ENCODE measurements around the gene ARHGEF28. TPM values are rescaled to one million over a fixed set of nuclear protein-coding genes. Genes with fewer than 3 reads are reported as not detected.

ARHGEF28 gene
- total RNA-seq, 4 donors from 2014 or later, result 8.2 to 16.5 (median 15.4) TPM

DNA sequence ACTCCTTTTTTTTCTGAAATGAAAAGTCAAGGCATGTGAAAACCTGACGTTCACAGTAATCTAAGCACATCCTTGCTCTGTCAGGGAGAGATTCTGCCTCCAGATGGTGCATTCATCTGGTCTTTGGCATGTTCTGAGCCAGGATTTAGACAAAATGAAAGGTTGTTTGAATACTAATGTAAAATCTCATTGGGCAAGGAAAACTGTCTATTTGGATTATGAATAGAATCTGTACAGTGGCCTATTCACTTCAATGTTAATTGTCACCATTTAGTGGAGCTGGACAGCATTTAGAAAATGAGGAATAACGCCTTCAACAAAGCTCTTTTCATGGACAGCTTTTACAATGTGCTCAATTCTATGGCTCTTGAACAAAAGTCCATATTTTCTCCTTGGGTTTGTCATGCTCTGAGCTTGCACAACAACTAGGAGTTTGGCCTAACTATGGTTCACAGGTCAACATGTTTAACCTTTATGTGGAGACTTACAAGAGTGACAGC, 28.9 kb downstream of the ARHGEF28 start:
- TF ChIP-seq, protein P1, sequence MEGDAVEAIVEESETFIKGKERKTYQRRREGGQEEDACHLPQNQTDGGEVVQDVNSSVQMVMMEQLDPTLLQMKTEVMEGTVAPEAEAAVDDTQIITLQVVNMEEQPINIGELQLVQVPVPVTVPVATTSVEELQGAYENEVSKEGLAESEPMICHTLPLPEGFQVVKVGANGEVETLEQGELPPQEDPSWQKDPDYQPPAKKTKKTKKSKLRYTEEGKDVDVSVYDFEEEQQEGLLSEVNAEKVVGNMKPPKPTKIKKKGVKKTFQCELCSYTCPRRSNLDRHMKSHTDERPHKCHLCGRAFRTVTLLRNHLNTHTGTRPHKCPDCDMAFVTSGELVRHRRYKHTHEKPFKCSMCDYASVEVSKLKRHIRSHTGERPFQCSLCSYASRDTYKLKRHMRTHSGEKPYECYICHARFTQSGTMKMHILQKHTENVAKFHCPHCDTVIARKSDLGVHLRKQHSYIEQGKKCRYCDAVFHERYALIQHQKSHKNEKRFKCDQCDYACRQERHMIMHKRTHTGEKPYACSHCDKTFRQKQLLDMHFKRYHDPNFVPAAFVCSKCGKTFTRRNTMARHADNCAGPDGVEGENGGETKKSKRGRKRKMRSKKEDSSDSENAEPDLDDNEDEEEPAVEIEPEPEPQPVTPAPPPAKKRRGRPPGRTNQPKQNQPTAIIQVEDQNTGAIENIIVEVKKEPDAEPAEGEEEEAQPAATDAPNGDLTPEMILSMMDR (IDR thresholded peaks at IDR 0.05), result no peak
- DNase-seq (ENCODE audit: low spot score), result no peak
- no peak for ATAC-seq (ENCODE audit: low FRiP score)

DNA sequence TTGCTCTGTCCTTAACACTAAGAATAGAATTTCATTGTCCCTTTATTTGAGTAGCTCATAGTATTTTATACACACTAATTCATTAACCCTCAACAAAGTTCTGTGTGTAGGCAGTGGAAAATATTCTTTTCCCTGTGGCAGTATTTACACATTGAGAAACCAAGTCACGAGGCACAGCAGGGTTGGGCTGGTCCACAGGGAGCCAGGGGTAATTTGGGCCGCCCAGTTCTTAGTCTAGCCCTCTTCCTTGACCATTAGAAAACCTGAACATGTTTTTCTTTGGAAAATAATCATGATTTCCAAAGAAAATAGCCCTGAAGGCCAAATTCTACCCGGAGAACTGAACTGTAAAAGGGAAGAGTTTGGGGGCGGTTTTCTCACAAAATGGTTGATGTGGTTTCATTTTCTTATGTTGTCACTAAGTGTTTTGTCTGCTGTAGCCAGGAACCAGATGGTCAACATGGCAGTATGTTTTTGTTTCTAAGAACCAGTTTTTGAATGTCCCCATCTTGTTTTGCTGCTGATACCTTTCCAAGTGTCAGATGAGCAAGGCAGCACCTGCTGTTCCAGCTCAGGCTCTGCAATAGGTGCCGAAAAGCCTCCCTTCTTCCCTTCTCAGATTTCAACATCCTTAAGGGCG, 29.6 kb downstream of the ARHGEF28 start:
- no peak for DNase-seq (ENCODE audit: low spot score)
- no peak for ATAC-seq (ENCODE audit: low FRiP score)
- TF ChIP-seq, protein P1 (IDR thresholded peaks at IDR 0.05), result no peak

DNA sequence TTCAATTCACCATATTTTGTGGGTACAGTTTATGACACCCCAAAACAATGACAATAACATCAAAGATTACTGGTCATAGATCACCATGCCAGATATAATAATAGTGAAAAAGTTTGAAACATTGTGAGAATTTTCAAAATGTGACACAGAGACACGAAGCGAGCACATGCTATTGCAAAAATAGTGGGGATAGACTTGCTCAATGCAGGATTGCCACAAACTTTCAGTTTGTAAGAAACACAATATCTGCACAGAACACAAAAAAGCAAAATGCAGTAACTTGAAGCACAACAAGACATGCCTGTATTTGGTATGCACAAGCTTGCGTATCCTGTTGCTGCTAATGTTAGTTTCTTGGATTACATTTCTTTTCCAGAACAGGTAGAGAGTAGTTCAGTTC, 35.8 kb downstream of the ARHGEF28 start:
- ATAC-seq (ENCODE audit: low FRiP score) (no peak), DNase-seq (ENCODE audit: low spot score) (no peak)
- TF ChIP-seq, protein P1 (IDR thresholded peaks at IDR 0.05), result no peak

DNA sequence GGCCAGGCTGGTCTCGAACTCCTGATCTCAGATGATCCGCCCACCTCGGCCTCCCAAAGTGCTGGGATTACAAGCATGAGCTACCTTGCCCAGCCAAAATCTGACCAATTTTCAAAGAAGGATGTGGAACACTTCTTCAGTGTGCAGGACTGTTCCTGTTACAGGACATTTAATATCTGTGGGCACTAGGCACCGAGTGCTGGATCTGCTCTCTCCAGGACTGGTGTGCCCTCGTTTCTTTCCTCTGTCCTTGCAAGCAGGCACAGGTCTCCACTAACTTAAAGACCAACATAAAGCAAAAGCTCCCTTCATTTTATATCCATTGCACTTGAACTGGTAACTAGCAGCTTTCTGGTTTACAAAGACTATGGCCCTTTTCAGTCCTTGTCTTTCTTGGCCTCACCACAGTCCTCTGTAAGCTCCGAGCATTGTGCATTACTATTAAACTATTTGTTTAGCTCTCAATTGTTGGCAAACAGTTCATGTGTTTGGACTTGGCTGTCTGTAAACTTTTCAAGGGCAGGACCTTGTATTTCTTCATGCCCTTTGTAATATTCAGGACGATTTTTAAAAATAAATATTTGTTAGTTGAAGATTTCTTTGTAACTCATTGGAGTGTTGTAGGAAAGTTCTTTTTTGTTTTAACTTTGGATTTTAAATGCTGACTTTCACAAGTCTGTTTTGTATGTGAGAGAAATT, 37.3 kb downstream of the ARHGEF28 start:
- TF ChIP-seq, protein P1 (IDR thresholded peaks at IDR 0.05), result no peak
- ATAC-seq (ENCODE audit: low FRiP score) (no peak), DNase-seq (ENCODE audit: low spot score) (no peak)

DNA sequence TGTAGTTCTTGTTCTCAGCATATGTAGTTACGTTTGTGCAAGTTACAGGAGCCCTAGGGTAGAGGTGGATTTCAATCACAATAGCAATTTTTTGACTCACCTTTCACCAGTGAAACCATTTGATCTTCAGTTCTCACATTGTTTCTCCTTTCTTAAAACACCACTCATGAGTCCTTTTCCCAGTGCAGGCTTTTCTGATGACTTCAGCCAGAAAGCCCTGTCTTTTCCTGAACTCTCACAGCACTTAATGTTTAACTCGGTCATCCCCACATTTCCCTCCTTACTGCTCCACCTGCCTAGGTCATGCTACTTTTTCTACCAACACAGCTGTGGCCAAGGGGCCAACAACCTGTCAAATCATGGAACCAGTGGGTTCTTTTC, 37.9 kb downstream of the ARHGEF28 start:
- DNase-seq (ENCODE audit: low spot score) (no peak), ATAC-seq (ENCODE audit: low FRiP score) (no peak)

DNA sequence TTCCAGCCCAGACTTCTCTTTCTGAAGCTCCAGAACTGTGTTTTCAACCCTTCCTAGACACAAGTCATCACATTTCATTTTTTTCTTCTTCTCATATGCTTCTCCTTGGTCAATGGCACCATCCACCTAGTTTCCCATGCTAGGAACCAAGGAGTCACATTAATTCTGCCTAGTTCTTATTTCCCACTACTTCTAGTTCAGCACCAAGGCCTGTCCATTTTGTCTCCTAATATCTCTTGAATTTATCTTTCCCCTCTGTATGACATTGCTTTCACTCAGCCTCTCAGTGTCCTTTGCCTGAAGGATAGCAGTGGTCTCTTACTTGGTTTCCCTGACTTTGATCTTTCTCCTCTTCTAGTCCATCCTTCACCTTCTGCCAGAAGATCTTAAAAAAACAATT, 38.8 kb downstream of the ARHGEF28 start:
- ATAC-seq (ENCODE audit: low FRiP score) (no peak), DNase-seq (ENCODE audit: low spot score) (no peak)
- TF ChIP-seq, protein P1 (IDR thresholded peaks at IDR 0.05), result no peak

More for the DNA sequence above, 37.9 kb downstream of the ARHGEF28 start:
- TF ChIP-seq, protein P1 (IDR thresholded peaks at IDR 0.05), result no peak

DNA sequence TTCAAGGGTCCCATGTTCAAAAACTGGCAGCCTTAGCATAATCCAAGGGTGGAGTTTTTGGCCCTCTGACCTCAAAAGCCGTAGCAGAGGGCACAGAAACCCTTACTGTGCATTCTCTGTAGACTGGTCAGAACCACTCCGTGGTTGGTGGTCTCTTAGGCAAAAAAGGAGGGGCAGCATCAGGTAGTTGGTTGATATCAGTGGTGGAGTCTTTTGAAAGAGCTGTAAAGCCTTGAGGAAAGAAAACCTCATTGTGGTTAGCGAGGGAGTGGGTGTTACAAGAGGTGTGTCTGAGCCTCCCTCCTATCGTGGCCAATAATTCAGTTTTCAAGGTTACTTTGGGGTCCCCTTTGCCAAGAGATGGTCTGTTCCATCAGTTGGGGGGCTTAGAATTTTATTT, 40.9 kb downstream of the ARHGEF28 start:
- ATAC-seq (ENCODE audit: low FRiP score) (no peak), DNase-seq (ENCODE audit: low spot score) (no peak)
- TF ChIP-seq, protein P1 (IDR thresholded peaks at IDR 0.05), result no peak

Data from omental fat pad (tissue), 4 donors.